Activated CD4-positive, alpha-beta T cell treated with anti-CD3 and anti-CD28 coated beads, Interleukin-2, amount 10 ng/mL, durations not matched to agents 7 days and 5 days (primary cell): ENCODE measurements around the gene PIK3IP1. TPM values are rescaled to one million over a fixed set of nuclear protein-coding genes. Genes with fewer than 3 reads are reported as not detected.

Experiments
- CTCF ChIA-PET: fragments of 350-600 bp; sonication (Branson Sonifier 250); formaldehyde crosslinking; loops from one replicate; lab custom pipeline; 2021; ENCODE audit warnings: antibody characterized with exemption; lab: Charles Lee
- POLR2A ChIA-PET: fragments of 350-600 bp; sonication (Branson Sonifier 250); formaldehyde crosslinking; loops from one replicate; lab custom pipeline; 2021; ENCODE audit warnings: antibody characterized with exemption; lab: Charles Lee
- DNase-seq: peaks from one replicate; pipeline ENCODE4 v3.0.0-alpha.2; 2020
- H3K27ac Mint-ChIP-seq: one replicate; pipeline ENCODE4 v1.8.0; 2021; ENCODE audit warnings: mild to moderate bottlenecking, moderate library complexity, mixed read lengths
- H3K27me3 Mint-ChIP-seq: one replicate; pipeline ENCODE4 v1.8.0; 2021; ENCODE audit warnings: mixed read lengths
- H3K36me3 Mint-ChIP-seq: one replicate; pipeline ENCODE4 v1.8.0; 2021; ENCODE audit warnings: low read depth, mixed read lengths
- H3K4me1 Mint-ChIP-seq: one replicate; pipeline ENCODE4 v1.8.0; 2021; ENCODE audit warnings: mixed read lengths
- H3K4me3 Mint-ChIP-seq: one replicate; pipeline ENCODE4 v1.8.0; 2021; ENCODE audit warnings: mild to moderate bottlenecking, moderate library complexity, mixed read lengths
- H3K9me3 Mint-ChIP-seq: one replicate; pipeline ENCODE4 v1.8.0; 2021; ENCODE audit warnings: mixed read lengths
- total RNA-seq, 2 experiments: library from RNA; stranded (reverse); gene quantifications; one replicate each; pipeline ENCODE4 v1.2.3, GENCODE V29; 2021

PIK3IP1 gene
- 10 to 100 TPM; 56.0 to 63.0 TPM for total RNA-seq

GRCh38 chr22:31292236-31292989, at the start of gene PIK3IP1:
Gene PIK3IP1 (minus strand): TSS chr22:31292488. CDS start chr22:31292344, 144 bp downstream.
- H3K27me3 Mint-ChIP-seq, result no peaks in the 10 kb centered on the region
- peak within 1 kb of the TSS; percentile 99 for H3K4me3 Mint-ChIP-seq
- H3K36me3 Mint-ChIP-seq, result peaks cover 43% of the 10 kb centered on the region
- ChIA-PET CTCF (interaction anchor here (0.6 to 2.2 kb wide), 15 partner anchors 11 to 120 kb away, joined by 3 to 9 read pairs (median 4); no protein-coding TSS in a partner anchor), POLR2A (interaction anchor here (0.6 to 1.4 kb wide), 2 partner anchors 14 to 54 kb away, joined by 4 to 9 read pairs; partner anchors contain the start of gene PATZ1)
- no peaks in the 10 kb centered on the region for H3K9me3 Mint-ChIP-seq
- H3K27ac Mint-ChIP-seq, result peak within 1 kb of the TSS; percentile 99
- H3K4me1 Mint-ChIP-seq, result peaks cover 66% of the 10 kb centered on the region
- DNase-seq, result peak; percentile 92

GRCh38 chr22:31341386-31342088, 49.2 kb upstream of the PIK3IP1 start:
- POLR2A ChIA-PET, result no interaction called here
- Mint-ChIP-seq H3K9me3 (no peaks in the 10 kb centered on the region), H3K27ac (no peak overlapping the region)

GRCh38 chr22:31340765-31341247, 48.5 kb upstream of the PIK3IP1 start:
- CTCF ChIA-PET, result interaction anchor here (0.6 kb wide), 1 partner anchor 153 kb away, joined by 4 read pairs; no protein-coding TSS in a partner anchor
- Mint-ChIP-seq H3K4me3 (no peak overlapping the region), H3K27me3 (no peaks in the 10 kb centered on the region), H3K27ac (peak overlapping the region; percentile 62), H3K9me3 (no peaks in the 10 kb centered on the region), H3K36me3 (peaks cover 62% of the 10 kb centered on the region), H3K4me1 (peaks cover 68% of the 10 kb centered on the region)
- DNase-seq, result no peak
- POLR2A ChIA-PET, result no interaction called here

More at GRCh38 chr22:31341386-31342088, 49.2 kb upstream of the PIK3IP1 start:
- H3K4me1 Mint-ChIP-seq, result peaks cover 68% of the 10 kb centered on the region
- peaks cover 57% of the 10 kb centered on the region for H3K36me3 Mint-ChIP-seq
- CTCF ChIA-PET, result interaction anchor here (0.6 kb wide), 1 partner anchor 152 kb away, joined by 4 read pairs; no protein-coding TSS in a partner anchor
- DNase-seq, result no peak
- no peaks in the 10 kb centered on the region for H3K27me3 Mint-ChIP-seq
- H3K4me3 Mint-ChIP-seq, result no peak overlapping the region

GRCh38 chr22:31340360-31340759, 48.1 kb upstream of the PIK3IP1 start:
- Mint-ChIP-seq H3K4me1 (peaks cover 66% of the 10 kb centered on the region), H3K36me3 (peaks cover 66% of the 10 kb centered on the region), H3K27me3 (no peaks in the 10 kb centered on the region), H3K27ac (peak overlapping the region; percentile 73), H3K4me3 (no peak overlapping the region), H3K9me3 (no peaks in the 10 kb centered on the region)
- no peak for DNase-seq
- POLR2A ChIA-PET, result no interaction called here
- CTCF ChIA-PET, result no interaction called here

GRCh38 chr22:31339148-31339832, 47.0 kb upstream of the PIK3IP1 start:
- POLR2A ChIA-PET, result no interaction called here
- DNase-seq, result no peak
- Mint-ChIP-seq H3K27ac (no peak overlapping the region), H3K4me3 (no peak overlapping the region), H3K36me3 (peaks cover 70% of the 10 kb centered on the region), H3K27me3 (no peaks in the 10 kb centered on the region), H3K4me1 (peaks cover 56% of the 10 kb centered on the region), H3K9me3 (no peaks in the 10 kb centered on the region)
- CTCF ChIA-PET, result interaction anchor here (1.1 to 3.1 kb wide), 3 partner anchors 21 to 97 kb away, joined by 3 to 9 read pairs (median 3); no protein-coding TSS in a partner anchor

- Mint-ChIP-seq H3K9me3 (no peaks in the 10 kb centered on the region), H3K27me3 (no peaks in the 10 kb centered on the region), H3K4me1 (peaks cover 37% of the 10 kb centered on the region), H3K27ac (no peak overlapping the region), H3K36me3 (peaks cover 67% of the 10 kb centered on the region), H3K4me3 (no peak overlapping the region)
- ChIA-PET POLR2A (interaction anchor here (0.7 kb wide), 1 partner anchor 13 kb away, joined by 4 read pairs; no protein-coding TSS in a partner anchor), CTCF (interaction anchor here (0.6 to 3.1 kb wide), 5 partner anchors 24 to 222 kb away, joined by 3 to 9 read pairs (median 3); no protein-coding TSS in a partner anchor)
- DNase-seq, result no peak
Observed at GRCh38 chr22:31337178-31337577, 44.9 kb upstream of the PIK3IP1 start.

- no peak overlapping the region for H3K4me3 Mint-ChIP-seq
- DNase-seq, result no peak
- ChIA-PET CTCF (interaction anchor here (0.8 to 1.4 kb wide), 2 partner anchors 8 to 12 kb away, joined by 3 read pairs; partner anchors contain the start of gene PATZ1), POLR2A (no interaction called here)
- H3K4me1 Mint-ChIP-seq, result peaks cover 36% of the 10 kb centered on the region
- H3K27ac Mint-ChIP-seq, result no peak overlapping the region
- H3K9me3 Mint-ChIP-seq, result no peaks in the 10 kb centered on the region
- H3K27me3 Mint-ChIP-seq, result no peaks in the 10 kb centered on the region
- H3K36me3 Mint-ChIP-seq, result peaks cover 68% of the 10 kb centered on the region
Observed at GRCh38 chr22:31334329-31334728, 42.0 kb upstream of the PIK3IP1 start.

- ChIA-PET CTCF (interaction anchor here (0.8 kb wide), 1 partner anchor 13 kb away, joined by 3 read pairs; the partner anchor contains the start of gene PATZ1), POLR2A (no interaction called here)
- Mint-ChIP-seq H3K36me3 (peaks cover 66% of the 10 kb centered on the region), H3K27ac (no peak overlapping the region), H3K4me3 (no peak overlapping the region), H3K4me1 (peaks cover 32% of the 10 kb centered on the region), H3K9me3 (no peaks in the 10 kb centered on the region), H3K27me3 (no peaks in the 10 kb centered on the region)
- no peak for DNase-seq
Observed at GRCh38 chr22:31333641-31334040, 41.4 kb upstream of the PIK3IP1 start.

GRCh38 chr22:31332886-31333285, 40.6 kb upstream of the PIK3IP1 start:
- H3K36me3 Mint-ChIP-seq, result peaks cover 66% of the 10 kb centered on the region
- CTCF ChIA-PET, result no interaction called here
- no peaks in the 10 kb centered on the region for H3K27me3 Mint-ChIP-seq

GRCh38 chr22:31332010-31332409, 39.7 kb upstream of the PIK3IP1 start:
- H3K4me1 Mint-ChIP-seq, result peaks cover 19% of the 10 kb centered on the region
- H3K36me3 Mint-ChIP-seq, result peaks cover 70% of the 10 kb centered on the region
- H3K9me3 Mint-ChIP-seq, result no peaks in the 10 kb centered on the region
- ChIA-PET CTCF (interaction anchor here (0.8 kb wide), 1 partner anchor 97 kb away, joined by 4 read pairs; no protein-coding TSS in a partner anchor), POLR2A (no interaction called here)
- H3K27ac Mint-ChIP-seq, result no peak overlapping the region
- H3K27me3 Mint-ChIP-seq, result no peaks in the 10 kb centered on the region
- DNase-seq, result no peak
- H3K4me3 Mint-ChIP-seq, result no peak overlapping the region

More at GRCh38 chr22:31332886-31333285, 40.6 kb upstream of the PIK3IP1 start:
- DNase-seq, result no peak
- H3K27ac Mint-ChIP-seq, result no peak overlapping the region
- H3K9me3 Mint-ChIP-seq, result no peaks in the 10 kb centered on the region
- POLR2A ChIA-PET, result no interaction called here
- no peak overlapping the region for H3K4me3 Mint-ChIP-seq
- peaks cover 28% of the 10 kb centered on the region for H3K4me1 Mint-ChIP-seq

- H3K9me3 Mint-ChIP-seq, result no peaks in the 10 kb centered on the region
- peaks cover 19% of the 10 kb centered on the region for H3K4me1 Mint-ChIP-seq
- no peak overlapping the region for H3K27ac Mint-ChIP-seq
- ChIA-PET CTCF (no interaction called here), POLR2A (no interaction called here)
- H3K27me3 Mint-ChIP-seq, result no peaks in the 10 kb centered on the region
- H3K36me3 Mint-ChIP-seq, result peaks cover 66% of the 10 kb centered on the region
- no peak for DNase-seq
- H3K4me3 Mint-ChIP-seq, result no peak overlapping the region
Observed at GRCh38 chr22:31329453-31330215, 37.3 kb upstream of the PIK3IP1 start.
